HG03575 (cell line): ENCODE measurements around the gene SLC35F5.
"Not testable (repeated sequence)": the region's sequence is repeated elsewhere in the genome, so short reads cannot be mapped to it uniquely, and the experiment has no call there.

Experiments
- ATAC-seq: cut with Tn5 transposase; IDR thresholded peaks from one replicate; pipeline ENCODE4 v1.9.1; 2021; ENCODE audit not compliant: unreplicated experiment, insufficient number of reproducible peaks, low FRiP score; ENCODE audit errors: extremely low read depth

Gene SLC35F5

GRCh38 chr2:113663285-113664060 lies 93.0 kb downstream of the SLC35F5 start:
- ATAC-seq, result not testable (repeated sequence)
